Activated T-cell treated with anti-CD3 and anti-CD28 coated beads for 1 hour (primary cell): Measurements from ENCODE around the gene NR4A1.
A peak's percentile ranks its signal among the peaks of the same experiment; 100 is the strongest.

Experiments used
- DNase-seq: peaks from one replicate; pipeline ENCODE4 v3.0.0-alpha.2; 2020; ENCODE audit warnings: low read depth

The NR4A1 gene

DNA sequence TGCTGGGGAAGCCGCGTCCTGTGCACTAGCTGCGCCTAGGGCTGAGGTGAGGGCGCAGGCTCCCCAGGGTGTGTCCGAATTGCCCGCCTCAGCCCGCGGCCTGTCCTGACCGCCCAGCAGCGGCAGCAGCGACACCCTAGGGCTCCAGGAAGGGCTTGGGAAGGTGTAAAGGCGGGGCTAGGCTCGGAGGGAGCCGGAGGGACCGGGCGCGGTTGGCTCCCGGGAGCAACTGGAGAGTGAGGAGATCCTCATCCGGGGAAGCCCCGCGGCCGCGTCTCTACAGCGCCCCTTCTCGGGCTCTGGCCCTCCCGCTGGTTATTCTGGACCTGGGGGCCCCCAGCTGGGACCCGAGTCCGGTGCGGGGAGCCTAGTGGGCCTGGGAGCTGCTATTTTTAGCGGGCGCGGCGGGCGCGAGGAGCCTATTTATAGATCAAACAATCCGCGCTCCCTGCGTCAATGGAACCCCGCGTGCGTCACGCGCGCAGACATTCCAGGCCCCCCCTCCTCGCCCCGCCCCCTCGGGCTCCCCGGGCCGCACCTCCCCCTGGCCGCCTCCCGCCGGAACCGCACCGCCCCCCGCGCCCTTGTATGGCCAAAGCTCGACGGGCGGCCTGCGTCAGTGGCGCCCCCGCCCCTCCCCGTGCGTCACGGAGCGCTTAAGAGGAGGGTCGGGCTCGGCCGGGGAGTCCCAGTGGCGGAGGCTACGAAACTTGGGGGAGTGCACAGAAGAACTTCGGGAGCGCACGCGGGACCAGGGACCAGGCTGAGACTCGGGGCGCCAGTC, at the start of gene NR4A1:
Gene NR4A1, plus strand, starts transcription at position 685 of the 784 bp plus-strand sequence. CDS start 2,887 bp downstream, outside the sequence.
- peak; percentile 99 for DNase-seq

DNA sequence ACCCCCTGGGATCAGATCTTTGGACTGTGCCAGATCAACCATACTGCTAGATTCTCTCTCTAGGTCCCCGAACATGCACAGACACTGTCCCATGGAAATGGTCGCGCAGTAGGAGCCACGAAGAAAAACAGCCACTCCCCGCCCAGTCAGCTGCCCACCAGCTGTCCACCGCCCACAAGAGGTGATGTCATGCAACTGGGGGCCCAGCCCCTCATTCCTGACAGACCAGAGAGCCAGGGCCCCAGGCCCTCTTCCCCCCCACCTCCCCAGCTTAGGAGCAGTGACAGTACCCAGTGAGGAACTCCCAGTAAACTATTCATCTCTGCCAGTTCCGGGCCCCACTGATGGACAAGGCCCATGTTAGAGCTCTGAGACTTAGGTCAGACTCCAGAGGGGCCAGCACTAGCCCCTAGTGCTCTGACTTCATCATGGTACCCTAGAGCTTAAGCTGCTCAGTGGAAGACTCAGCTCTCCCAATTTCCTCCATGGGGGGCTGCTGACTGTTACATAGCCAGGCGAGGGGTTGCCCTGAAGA, 48.2 kb upstream of the NR4A1 start:
- DNase-seq = no peak

DNA sequence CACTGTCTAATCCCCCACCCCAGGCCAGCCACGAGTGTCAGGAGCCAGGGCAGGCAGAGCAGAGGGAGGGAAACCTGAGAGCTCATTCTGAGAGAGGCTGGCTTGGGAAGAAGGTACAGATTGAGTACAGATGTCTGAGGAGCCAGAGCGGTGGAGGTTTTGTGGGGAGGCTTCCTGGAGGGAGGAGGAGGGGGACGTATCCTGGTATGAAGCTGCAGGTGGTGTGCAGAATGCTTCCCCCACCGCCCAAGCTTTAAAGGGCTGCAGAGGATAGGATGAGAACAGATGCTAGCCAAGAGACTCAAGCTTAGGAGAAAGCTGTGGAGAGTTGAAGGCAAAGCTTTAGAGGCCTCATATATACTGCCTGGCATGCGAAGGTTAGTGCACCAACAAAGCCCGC, 47.7 kb upstream of the NR4A1 start:
- DNase-seq = no peak

DNA sequence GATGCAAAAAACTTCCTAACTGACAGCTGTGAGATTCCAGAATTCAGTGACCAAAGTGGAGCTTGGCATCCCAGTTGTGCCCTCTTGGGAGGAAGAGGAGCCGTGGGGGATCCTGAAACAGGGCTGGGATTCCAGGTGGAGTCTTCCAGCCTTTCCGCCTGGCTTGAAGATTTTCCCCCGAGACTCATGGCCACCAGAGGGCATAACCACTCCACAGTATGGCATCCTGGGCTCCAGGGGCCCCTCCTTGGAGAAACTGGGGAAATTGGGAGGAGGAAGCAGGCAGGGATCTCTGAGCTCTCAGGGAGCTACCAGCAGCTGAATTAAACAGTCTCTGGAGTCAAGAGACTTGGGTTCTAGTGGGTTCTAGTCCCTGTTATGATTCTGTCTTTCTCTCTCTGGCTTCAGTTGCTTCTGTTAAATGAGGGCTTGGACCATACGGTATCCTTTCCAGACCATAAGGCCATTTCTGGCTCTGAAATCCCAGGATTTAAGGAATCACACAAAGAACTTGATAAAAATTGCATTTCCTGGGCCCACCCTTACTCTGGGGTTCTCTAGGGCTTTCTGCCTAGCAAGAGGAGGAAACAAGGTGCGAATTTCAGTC, 47.1 kb upstream of the NR4A1 start:
- no peak for DNase-seq

DNA sequence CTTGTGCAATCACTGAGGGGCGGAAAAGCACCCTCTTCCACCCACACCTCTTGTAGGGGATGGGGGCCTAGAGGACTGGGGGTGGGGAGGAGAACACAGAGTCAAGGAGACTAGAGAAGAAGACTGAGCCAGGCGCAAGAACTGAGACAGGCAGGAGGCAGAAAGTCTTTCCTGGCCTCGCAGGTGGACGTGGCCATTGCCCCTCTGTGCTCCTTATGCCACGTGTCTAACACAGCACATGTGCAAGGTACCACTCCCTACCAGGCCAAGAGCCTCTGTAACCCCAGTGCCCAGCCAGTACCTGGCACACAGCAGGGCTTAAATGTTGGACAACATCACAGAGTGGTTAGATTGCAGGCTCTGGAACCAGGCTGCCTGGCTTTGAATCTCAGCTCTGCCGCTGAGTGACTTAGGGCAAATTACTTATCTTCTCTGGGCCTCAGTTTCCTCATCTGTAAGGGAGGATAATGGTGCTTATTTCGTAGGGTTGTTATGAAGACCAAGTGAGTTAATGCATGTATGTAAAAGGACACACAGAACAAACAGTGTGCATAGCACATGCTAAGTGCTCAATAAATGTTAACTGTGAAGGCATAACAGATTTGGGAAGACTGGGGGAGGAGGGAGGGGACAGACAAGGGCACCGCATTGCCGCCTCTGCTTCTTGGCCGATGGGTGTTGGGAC, 45.9 kb upstream of the NR4A1 start:
- no peak for DNase-seq

DNA sequence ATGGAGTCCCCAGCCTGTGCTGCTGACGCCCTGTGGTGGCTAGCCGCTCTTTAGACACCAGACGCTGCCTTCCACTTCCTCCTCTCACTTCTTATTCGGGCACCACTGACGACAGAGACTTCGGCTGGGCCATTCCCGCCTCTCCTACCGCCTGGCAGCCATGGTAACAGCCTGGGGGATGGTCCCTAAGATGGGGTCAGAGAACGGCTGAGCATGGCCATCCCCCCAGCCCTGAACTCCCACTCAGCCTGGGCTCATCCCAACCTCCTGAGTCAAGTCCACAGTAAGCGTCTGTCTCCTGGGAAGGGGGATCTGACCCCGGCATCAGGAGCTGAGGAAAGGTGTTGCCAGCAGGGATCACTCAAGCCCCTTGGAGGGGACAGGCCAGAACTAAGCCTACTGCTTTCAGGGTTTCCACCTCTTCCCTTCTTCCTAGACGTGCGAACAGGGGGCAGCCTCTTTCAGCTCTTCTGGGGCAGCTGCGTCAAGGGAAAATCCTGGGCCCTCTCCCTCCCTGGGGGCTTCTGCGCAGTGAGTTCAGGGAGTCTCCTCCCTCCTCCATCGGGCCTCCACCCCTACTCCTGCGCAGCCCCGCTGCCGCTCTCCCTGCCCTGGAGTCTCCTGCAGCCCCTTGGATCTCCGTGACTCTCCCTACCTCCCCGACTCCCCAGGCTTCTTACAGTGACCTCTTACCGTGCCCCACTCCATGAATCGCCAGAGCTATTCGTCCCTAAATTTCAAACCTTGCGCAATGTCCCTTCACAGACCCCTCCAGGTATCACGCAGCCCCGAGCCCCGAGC, 45.1 kb upstream of the NR4A1 start:
- no peak for DNase-seq

DNA sequence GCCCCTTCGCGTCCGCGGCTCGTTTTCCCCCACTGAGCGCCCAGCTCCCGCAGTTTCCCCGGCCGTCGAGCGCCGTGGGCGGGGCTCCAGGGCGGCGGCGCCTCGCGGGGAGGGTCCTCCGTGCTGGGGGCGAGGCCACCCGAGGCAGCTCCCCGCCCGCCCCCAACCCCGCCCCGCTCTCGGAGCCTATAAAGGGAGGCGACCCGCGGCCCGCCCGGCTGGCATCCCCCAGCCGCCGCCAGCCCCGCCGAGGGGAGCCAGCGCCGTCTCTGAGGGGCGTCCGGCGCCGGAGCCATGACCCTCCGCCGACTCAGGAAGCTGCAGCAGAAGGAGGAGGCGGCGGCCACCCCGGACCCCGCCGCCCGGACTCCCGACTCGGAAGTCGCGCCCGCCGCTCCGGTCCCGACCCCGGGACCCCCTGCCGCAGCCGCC, 44.5 kb upstream of the NR4A1 start, which contains the start of gene TAMALIN:
Gene TAMALIN, plus strand, starts transcription at position 221 of the 432 bp plus-strand sequence. Its CDS starts 74 bp downstream, at position 295.
- DNase-seq = peak; percentile 75

DNA sequence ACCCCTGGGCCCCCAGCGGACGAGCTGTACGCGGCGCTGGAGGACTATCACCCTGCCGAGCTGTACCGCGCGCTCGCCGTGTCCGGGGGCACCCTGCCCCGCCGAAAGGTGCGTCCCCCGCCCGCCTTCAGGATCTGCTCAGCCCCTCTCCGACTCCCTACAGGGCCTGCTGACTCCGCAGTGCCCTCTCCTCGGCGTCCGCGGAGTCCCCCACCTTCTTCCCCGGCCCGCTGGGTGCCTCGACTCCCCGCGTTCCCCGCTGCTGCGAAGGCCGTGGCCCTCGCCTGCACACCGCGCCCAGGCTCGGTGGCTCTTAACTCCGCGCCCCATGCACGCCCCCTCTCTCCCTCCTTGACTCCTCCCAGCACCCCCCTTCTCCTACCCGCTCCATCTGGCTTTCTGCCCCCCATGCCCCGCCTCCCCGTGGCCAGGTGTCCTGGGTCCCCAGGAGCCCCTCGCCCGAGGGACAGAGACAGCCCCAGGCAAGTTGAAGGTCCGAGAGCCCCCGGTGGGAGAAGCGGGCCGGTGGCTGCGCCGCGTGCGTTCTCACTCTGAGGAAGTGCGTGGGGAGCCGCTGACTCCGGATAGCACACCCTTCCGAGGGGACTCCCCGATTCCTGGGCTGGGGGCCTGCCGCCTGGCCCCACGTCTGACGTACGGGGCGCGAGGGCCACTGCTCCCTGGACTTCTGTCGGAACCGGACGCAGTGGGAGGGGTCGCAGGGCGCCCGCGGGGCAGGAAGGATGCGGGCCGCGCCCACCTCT, 43.9 kb upstream of the NR4A1 start:
- DNase-seq = peak; percentile 35

DNA sequence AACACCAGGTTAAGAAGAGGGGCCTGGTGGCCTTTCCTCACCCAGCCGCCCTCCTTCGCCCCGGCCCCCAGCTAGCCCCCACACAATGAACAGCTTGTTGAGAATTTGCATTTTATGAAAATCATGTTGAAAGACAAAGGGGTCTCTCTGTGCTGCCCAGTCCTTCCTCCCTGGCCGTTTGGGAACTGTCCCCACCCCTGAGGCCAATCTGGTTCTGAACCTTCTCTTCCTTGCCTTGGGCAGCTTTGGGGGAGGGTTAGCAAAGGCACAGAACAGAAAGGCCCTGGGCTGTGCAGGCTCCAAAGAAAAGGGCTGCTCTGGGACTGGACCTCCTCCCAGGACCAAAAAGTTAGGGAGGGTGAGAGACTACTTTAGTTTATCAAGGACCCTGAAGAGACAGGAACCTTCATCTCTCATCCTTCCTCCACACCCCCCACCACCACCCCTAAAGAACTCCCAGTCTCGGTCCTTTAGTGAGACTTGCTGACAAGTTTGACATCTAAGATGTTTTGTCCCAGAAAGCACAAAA, 43.2 kb upstream of the NR4A1 start:
- DNase-seq = no peak

DNA sequence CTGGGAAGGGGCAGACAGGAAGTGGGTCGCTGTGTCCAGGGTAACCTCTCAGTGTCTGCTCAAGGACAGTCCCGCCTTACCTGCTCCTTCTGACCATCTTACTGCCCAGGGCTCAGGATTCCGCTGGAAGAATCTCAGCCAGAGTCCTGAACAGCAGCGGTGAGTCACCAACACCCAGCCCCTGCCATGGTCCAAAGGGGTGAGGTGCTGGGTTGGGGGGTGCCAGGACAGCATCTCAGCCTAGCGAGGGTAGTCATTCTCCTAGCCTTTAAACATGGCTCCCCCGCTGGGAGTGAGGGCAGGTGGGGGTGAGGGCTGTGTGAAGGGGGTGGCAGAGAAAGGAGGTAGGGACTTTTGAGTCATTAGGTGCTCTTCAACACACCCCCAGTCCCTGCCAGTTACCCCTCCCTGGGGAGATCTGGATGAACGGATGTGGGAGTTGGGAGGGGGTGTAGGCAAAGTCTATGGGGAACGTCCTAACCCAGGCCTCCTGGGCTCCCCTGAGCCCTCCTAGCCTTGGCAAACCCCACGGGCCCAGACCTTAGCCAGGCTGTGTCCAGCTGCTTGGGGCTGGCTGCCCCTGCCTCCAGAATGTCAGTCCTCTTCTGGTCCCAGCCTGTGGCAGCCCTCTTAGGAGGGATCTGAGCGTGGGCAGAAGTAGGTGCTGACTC, 42.0 kb upstream of the NR4A1 start:
- DNase-seq = no peak

DNA sequence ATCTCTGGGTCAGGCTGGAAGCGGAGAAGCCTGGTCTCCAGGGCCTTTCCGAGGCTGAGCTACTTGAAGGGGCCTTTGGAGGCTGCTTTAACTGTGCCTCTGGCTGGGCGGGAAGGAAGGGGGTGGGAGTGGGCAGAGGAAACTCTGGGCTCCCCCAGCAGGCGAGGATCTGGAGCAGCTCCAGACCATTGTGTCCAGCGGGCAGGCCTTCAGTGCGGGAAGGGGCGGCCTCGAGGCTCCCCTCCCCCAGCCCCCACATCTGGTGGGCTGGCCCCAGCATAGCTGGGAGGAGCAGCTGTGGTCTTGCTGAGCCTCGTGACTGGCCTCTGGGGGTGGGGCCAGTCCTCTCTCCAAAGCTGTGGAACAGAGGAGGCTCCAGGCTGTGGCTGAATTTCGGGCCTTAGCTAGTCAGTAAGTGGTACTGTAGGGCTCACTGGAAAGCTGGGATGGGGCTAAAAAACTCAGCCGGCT, 41.1 kb upstream of the NR4A1 start:
- no peak for DNase-seq

DNA sequence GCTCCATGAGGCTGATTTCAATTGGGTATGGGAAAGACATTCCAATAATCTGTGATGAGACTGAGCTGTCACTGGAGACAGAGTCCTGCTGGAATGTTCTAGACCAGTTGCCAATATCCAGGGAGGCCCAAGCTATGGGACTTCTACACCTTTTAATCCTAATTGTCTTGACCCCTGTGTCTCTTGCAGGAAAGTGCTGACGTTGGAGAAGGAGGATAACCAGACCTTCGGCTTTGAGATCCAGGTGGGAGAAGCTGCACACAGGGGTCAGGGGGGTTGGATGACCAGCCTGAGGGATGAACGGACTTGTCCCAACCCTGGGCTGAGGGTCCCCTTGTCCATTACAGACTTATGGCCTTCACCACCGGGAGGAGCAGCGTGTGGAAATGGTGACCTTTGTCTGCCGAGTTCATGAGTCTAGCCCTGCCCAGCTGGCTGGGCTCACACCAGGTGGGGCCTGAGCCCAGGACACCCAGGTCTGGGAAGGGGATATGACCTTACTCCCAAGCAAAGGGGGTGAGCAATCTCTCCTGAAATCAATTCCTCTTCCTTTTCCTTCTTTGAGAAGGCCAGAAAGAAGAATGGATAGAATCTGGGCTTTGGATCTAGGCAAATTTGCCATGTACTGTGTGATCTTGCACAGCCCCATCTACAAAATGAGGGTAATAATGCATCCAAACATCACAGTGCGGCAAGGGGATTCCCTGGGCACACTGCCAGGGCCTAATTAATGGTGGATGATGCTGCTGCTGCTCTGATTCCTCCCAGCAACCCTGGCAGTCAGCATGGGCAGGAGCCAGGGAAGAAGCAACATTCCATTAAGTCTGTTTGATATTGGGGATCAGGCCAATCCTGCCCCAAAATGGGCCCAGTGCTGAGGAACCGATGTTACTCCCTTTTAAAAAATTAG, 40.3 kb upstream of the NR4A1 start:
- DNase-seq = no peak

DNA sequence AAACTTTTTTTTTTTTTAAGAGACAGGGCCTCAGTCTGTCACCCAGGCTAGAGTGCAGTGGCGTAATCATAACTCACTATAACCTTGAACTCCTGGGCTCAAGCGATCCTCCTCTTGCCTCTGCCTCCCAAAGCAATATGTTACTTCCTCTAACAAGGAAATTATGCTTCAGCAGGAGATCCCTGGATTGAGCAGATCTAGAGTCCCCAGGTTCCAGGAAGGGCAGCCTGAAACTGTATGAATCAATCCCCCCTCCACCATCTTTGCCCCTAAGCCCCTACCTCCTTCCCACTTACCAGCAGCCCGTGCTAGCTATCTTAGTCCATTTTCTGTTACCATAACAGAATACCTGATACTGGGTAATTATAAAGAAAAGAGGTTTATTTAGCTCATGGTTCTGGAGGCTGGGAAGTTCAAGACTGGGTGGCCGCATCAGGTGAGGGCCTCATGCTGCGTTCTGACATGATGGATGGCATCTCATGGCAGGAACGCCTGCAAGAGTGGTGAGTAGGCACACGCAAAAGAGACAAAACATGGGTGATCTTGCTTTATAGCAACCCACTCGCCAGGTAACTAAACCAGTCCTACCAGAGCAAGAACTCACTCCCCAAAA, 39.5 kb upstream of the NR4A1 start:
- DNase-seq = no peak

DNA sequence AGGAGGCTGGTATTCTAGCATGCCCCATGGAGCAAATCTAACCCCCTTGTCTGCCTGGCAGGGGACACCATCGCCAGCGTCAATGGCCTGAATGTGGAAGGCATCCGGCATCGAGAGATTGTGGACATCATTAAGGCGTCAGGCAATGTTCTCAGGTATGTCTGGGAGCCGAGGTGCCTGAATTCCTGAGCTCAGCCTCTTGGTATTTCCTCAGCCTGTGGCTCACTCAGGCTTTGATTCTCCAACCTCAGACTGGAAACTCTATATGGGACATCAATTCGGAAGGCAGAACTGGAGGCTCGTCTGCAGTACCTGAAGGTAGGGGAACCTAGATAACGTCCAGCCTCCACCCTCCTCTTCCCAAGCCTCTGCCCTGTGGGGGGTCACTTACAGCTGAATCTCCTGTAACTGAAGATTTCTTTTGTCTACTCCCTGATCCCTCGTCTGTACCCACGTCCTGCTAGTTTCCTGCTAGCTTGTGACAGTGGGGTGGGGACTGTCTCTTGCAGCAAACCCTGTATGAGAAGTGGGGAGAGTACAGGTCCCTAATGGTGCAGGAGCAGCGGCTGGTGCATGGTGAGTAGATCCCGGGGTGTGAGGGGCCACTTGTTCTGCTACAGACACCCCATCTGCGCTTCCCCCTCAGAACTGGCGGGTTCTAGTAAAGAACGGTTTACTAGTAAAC, 37.5 kb upstream of the NR4A1 start:
- no peak for DNase-seq

DNA sequence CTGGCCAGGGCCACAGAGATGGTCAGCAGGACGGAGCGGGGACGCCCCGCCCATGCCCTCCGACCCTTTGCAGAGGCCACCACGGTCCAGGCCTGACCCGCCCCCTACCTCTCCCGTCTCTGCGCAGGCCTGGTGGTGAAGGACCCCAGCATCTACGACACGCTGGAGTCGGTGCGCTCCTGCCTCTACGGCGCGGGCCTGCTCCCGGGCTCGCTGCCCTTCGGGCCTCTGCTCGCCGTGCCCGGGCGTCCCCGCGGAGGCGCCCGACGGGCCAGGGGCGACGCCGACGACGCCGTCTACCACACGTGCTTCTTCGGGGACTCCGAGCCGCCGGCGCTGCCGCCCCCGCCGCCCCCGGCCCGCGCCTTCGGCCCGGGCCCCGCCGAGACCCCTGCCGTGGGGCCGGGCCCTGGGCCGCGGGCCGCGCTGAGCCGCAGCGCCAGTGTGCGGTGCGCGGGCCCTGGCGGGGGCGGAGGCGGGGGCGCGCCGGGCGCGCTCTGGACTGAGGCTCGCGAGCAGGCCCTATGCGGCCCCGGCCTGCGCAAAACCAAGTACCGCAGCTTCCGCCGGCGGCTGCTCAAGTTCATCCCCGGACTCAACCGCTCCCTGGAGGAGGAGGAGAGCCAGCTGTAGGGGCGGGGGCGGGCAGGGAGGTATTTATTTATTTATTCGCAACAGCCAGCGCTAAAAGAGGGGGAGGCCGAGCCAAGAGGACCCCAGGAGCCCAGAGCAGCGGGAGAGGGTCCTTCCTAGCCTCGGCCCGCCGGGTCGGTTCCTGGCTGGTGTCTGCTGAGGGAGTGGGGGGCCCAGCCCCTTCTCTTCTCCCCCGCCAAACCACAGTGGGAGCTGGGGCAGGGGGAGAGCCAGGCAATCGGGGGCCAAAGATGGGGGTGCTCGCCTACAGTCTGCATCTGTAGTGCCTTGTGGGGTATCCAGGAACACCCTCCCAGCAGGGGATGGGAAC, 36.4 kb upstream of the NR4A1 start:
- DNase-seq = no peak

DNA sequence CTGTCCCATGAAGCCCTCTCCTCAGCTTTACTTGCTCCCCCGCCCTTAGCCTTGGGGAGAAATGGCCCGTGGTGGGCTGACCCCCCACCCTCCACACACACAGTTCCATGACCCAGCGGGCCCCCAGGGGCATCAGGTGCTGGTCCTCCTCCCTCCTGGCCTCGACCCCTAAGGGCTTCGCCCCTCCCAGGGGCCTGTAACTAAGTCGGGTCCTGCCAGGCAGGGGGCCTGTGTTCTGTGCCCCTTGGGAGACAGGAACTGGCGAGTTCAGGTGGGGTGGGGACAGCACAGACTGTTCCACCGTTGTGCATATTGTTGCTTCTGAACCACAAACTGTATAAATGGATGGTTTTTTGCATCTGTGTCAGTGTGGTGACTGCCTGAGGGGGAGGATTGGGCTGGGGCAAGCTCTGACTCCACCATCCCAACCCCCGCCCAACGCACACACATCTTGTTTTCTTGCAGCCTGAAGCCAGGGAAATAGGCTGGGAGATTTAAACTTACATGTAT, 35.7 kb upstream of the NR4A1 start:
- DNase-seq = no peak
